Fibroblast of lung (primary cell): ENCODE data around the gene SSTR5. TPM values are rescaled to one million over a fixed set of nuclear protein-coding genes. Genes with fewer than 3 reads are reported as not detected.

ENCODE experiments used
- DNase-seq, 2 donors: peaks; one replicate each; pipeline versions ENCODE4 v3.0.0 to v3.0.0-alpha.2; 2010; ENCODE audit warnings: low read depth in 2 of 2
- H2AFZ ChIP-seq: 2 replicates; pipeline ENCODE4 v1.5.1; 2012; ENCODE audit warnings: low read length, control low read depth, inconsistent platforms
- H3K27ac ChIP-seq: 2 replicates; pipeline ENCODE4 v1.5.1; 2011; ENCODE audit warnings: low read length, control low read depth; ENCODE audit not compliant: insufficient read depth
- H3K27me3 ChIP-seq: 2 replicates; pipeline ENCODE4 v1.5.1; 2011; ENCODE audit warnings: mild to moderate bottlenecking, low read length; ENCODE audit not compliant: control insufficient read depth, insufficient read depth
- H3K36me3 ChIP-seq: 2 replicates; pipeline ENCODE4 v1.5.1; 2011; ENCODE audit warnings: low read length; ENCODE audit not compliant: control insufficient read depth, insufficient read depth
- H3K4me1 ChIP-seq: 2 replicates; pipeline ENCODE4 v1.5.1; 2011; ENCODE audit warnings: low read length; ENCODE audit not compliant: control insufficient read depth, insufficient read depth; ENCODE audit errors: extremely low read depth
- H3K4me2 ChIP-seq: 2 replicates; pipeline ENCODE4 v1.5.1; 2011; ENCODE audit warnings: low read length, control low read depth; ENCODE audit not compliant: insufficient read depth; ENCODE audit errors: extremely low read depth
- H3K4me3 ChIP-seq, 4 experiments: fragments of 200-600 bp in 1 of 4; sonication (generic) in 1 of 4; replicated peaks in 1 of 4; 2 replicates each; pipeline ENCODE4 v1.5.1; 2011 to 2016; ENCODE audit warnings: low read length in 4 of 4, low read depth in 3 of 4, mild to moderate bottlenecking in 3 of 4, control low read depth in 2 of 4, inconsistent platforms in 1 of 4, mixed read lengths in 1 of 4; ENCODE audit not compliant: insufficient read depth in 1 of 4; ENCODE audit errors: control extremely low read depth in 1 of 4
- H3K79me2 ChIP-seq: 2 replicates; pipeline ENCODE4 v1.5.1; 2012; ENCODE audit warnings: mild to moderate bottlenecking, low read length, inconsistent platforms; ENCODE audit not compliant: control insufficient read depth, insufficient read depth
- H3K9ac ChIP-seq: 2 replicates; pipeline ENCODE4 v1.5.1; 2011; ENCODE audit warnings: mild to moderate bottlenecking, low read length, control low read depth; ENCODE audit not compliant: insufficient read depth
- H3K9me3 ChIP-seq: 2 replicates; pipeline ENCODE4 v1.5.1; 2012; ENCODE audit warnings: low read depth, low read length; ENCODE audit not compliant: control insufficient read depth, insufficient read depth
- H4K20me1 ChIP-seq: 2 replicates; pipeline ENCODE4 v1.5.1; 2011; ENCODE audit warnings: low read length; ENCODE audit not compliant: control insufficient read depth, insufficient read depth; ENCODE audit errors: extremely low read depth
- EZH2 ChIP-seq: IDR thresholded peaks from 2 replicates; pipeline ENCODE4 v1.5.1; 2012; ENCODE audit warnings: low read length, control low read depth, mild to moderate bottlenecking; ENCODE audit errors: missing control alignments
- polyA plus RNA-seq, 2 donors: library from polyadenylated mRNA; depleted of rRNA in 1 of 2; stranded (reverse) in 1 of 2; unstranded in 1 of 2; fragments of >200 nt; gene quantifications; 2 replicates each; pipeline ENCODE4 v1.2.1, GENCODE V29; 2011 to 2012; ENCODE audit warnings: missing spikeins in 1 of 2
- total RNA-seq: library from RNA; depleted of rRNA; stranded (reverse); fragments of >200 nt; gene quantifications from 2 replicates; pipeline ENCODE4 v1.2.1, GENCODE V29; 2014
- TF ChIP-seq, protein P1 (sequence below), 2 donors: IDR thresholded peaks in 1 of 2; conservative IDR thresholded peaks in 1 of 2; 1 replicate in 1 of 2; 2 replicates in 1 of 2; pipeline ENCODE4 v1.5.1; 2011 to 2012; ENCODE audit warnings: low read length in 2 of 2, control low read depth in 1 of 2, inconsistent platforms in 1 of 2, low read depth in 1 of 2, mild to moderate bottlenecking in 1 of 2

SSTR5 gene
- total and polyA plus RNA-seq, 2 donors (not counting 1 experiment from before 2014, with no cell fraction given): not detected

DNA sequence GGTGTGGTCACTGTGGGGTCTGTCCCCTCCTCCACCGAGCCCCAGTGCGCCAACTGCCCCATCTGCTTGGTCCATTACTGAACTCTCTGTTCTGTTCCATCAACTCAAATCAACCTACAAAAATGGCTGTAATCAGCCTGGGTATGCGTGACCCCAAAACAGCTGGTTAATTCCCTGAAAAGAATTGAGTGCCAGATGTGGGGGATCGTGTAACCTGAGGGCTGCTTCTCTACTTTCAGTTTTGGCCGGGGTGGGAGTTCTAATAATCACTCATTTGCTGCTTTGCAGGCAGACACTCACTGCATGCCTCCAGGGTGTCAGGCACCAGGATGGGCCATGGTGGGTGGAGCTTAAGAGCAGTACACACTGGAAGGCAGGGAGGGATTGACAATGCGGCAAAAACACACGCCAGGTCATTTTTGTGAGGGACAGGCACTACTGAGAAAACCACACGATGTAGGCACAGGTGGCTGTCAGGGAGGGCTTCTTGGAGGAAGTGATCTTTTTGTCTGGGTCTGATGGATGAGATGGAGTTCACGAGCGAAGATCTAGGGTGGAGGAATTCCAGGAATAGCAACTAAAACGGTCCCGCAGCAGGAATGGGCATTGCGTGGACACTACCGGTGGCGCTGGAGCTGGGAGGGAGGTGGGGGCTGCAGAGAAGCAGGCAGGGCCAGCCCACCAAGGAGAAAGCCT, 30.4 kb upstream of the SSTR5 start:
- H3K79me2 ChIP-seq: no peaks in the 10 kb centered on the region
- H3K4me2 ChIP-seq: no peak overlapping the region
- H3K36me3 ChIP-seq: no peaks in the 10 kb centered on the region
- no peak overlapping the region for H3K9ac ChIP-seq
- no peaks in the 10 kb centered on the region for H4K20me1 ChIP-seq
- H3K27me3 ChIP-seq: peaks cover 5% of the 10 kb centered on the region
- no peak overlapping the region for H3K4me3 ChIP-seq
- H3K27ac ChIP-seq: no peak overlapping the region
- no peak for DNase-seq
- no peak overlapping the region for H2AFZ ChIP-seq
- no peak for TF ChIP-seq EZH2
- TF ChIP-seq, protein P1, sequence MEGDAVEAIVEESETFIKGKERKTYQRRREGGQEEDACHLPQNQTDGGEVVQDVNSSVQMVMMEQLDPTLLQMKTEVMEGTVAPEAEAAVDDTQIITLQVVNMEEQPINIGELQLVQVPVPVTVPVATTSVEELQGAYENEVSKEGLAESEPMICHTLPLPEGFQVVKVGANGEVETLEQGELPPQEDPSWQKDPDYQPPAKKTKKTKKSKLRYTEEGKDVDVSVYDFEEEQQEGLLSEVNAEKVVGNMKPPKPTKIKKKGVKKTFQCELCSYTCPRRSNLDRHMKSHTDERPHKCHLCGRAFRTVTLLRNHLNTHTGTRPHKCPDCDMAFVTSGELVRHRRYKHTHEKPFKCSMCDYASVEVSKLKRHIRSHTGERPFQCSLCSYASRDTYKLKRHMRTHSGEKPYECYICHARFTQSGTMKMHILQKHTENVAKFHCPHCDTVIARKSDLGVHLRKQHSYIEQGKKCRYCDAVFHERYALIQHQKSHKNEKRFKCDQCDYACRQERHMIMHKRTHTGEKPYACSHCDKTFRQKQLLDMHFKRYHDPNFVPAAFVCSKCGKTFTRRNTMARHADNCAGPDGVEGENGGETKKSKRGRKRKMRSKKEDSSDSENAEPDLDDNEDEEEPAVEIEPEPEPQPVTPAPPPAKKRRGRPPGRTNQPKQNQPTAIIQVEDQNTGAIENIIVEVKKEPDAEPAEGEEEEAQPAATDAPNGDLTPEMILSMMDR (conservative IDR thresholded peaks at IDR 0.05 in 1 of 2, IDR thresholded peaks at IDR 0.05 in 1 of 2; ENCODE audit: low read depth in 1 of 2, low read length in 2 of 2): no peak
- no peaks in the 10 kb centered on the region for H3K4me1 ChIP-seq
- H3K9me3 ChIP-seq: no peaks in the 10 kb centered on the region

DNA sequence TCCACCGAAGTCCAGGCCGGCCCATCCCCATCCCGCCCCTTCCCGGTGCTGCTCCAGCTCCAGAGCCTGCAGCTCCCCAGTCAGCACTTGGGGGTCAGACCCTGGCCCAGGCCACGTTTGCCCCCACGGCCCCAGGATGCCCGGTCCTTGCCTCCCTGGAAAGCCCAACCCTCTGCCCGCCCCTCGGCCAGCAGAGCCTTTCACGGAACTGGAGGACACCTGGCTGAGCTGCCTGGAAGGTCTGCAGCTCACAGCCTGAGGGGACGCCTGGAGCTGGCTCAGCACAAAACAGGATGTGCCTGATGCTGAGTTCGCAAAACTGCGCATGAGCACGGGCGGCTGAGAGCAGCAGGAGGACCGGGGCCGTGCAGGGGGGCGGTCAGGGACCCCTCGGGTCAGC, 29.7 kb upstream of the SSTR5 start:
- Histone ChIP-seq H3K36me3 (no peaks in the 10 kb centered on the region), H3K79me2 (no peaks in the 10 kb centered on the region), H3K9ac (no peak overlapping the region), H3K4me3 (no peak overlapping the region), H3K9me3 (no peaks in the 10 kb centered on the region), H3K4me1 (no peaks in the 10 kb centered on the region), H3K4me2 (no peak overlapping the region), H4K20me1 (no peaks in the 10 kb centered on the region), H2AFZ (no peak overlapping the region), H3K27ac (no peak overlapping the region), H3K27me3 (peaks cover 5% of the 10 kb centered on the region)
- no peak for DNase-seq
- TF ChIP-seq, protein P1 (conservative IDR thresholded peaks at IDR 0.05 in 1 of 2, IDR thresholded peaks at IDR 0.05 in 1 of 2; ENCODE audit: low read depth in 1 of 2, low read length in 2 of 2): no peak
- no peak for TF ChIP-seq EZH2

DNA sequence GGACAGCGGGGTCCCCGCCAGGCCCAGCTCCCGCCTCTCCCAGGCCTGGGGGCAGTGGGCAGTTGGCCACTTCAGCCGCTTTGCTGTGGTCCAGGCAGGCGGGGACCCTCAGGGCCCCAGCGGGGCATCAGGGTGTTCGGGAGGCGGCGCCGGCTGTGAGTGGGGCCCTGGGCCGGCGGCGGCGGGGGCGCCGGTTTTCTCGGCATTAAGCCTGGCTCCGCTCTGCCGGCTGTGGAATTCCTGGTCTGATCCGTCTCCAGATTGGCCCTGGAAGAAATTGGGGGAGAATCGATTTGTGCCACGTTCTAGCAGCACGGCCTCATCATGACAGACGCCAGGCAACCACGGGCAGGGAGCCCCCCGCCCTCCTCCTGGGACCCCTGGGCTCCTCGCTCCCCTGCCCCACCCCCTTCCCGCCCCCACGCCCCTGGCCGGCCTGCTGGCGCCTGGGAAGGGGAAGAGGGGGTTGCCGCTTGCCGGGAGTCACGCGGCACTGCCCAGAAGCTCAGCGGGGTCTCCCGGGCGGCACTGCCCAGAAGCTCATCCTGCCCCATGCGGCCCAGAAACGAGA, 28.6 kb upstream of the SSTR5 start:
- Histone ChIP-seq H3K27me3 (peaks cover 5% of the 10 kb centered on the region), H3K4me2 (no peak overlapping the region), H3K9me3 (no peaks in the 10 kb centered on the region), H3K79me2 (no peaks in the 10 kb centered on the region), H2AFZ (no peak overlapping the region), H4K20me1 (no peaks in the 10 kb centered on the region), H3K27ac (no peak overlapping the region), H3K36me3 (no peaks in the 10 kb centered on the region), H3K4me3 (no peak overlapping the region), H3K4me1 (no peaks in the 10 kb centered on the region), H3K9ac (no peak overlapping the region)
- no peak for TF ChIP-seq EZH2
- TF ChIP-seq, protein P1 (conservative IDR thresholded peaks at IDR 0.05 in 1 of 2, IDR thresholded peaks at IDR 0.05 in 1 of 2; ENCODE audit: low read depth in 1 of 2, low read length in 2 of 2): no peak
- DNase-seq: no peak
